Measurements from ENCODE around the gene L3MBTL4. TPM values are rescaled to one million over a fixed set of nuclear protein-coding genes. Genes with fewer than 3 reads are reported as not detected.

L3MBTL4 gene
- total RNA-seq, 1 experiment from 2014 or later, result 1.4 TPM

- Mint-ChIP-seq H3K4me1 (peaks cover 13% of the 10 kb centered on the region), H3K36me3 (no peaks in the 10 kb centered on the region), H3K27ac (no peak overlapping the region), H3K4me3 (no peak overlapping the region), H3K27me3 (ENCODE audit: low read depth) (no peaks in the 10 kb centered on the region), H3K9me3 (no peaks in the 10 kb centered on the region)
- ChIA-PET CTCF (no interaction called here), POLR2A (no interaction called here)
- TF ChIP-seq ZBTB43 (CRISPR knock-in tag; IDR thresholded peaks at IDR 0.05), result no peak
- TF ChIP-seq ATF1 (CRISPR knock-in tag; IDR thresholded peaks at IDR 0.05), result no peak
- no peak for TF ChIP-seq ELF4 (CRISPR knock-in tag; IDR thresholded peaks at IDR 0.05; ENCODE audit: low read depth)
- TF ChIP-seq ZNF219 (CRISPR knock-in tag; IDR thresholded peaks at IDR 0.05; ENCODE audit: borderline replicate concordance), result no peak
- TF ChIP-seq, protein P1, sequence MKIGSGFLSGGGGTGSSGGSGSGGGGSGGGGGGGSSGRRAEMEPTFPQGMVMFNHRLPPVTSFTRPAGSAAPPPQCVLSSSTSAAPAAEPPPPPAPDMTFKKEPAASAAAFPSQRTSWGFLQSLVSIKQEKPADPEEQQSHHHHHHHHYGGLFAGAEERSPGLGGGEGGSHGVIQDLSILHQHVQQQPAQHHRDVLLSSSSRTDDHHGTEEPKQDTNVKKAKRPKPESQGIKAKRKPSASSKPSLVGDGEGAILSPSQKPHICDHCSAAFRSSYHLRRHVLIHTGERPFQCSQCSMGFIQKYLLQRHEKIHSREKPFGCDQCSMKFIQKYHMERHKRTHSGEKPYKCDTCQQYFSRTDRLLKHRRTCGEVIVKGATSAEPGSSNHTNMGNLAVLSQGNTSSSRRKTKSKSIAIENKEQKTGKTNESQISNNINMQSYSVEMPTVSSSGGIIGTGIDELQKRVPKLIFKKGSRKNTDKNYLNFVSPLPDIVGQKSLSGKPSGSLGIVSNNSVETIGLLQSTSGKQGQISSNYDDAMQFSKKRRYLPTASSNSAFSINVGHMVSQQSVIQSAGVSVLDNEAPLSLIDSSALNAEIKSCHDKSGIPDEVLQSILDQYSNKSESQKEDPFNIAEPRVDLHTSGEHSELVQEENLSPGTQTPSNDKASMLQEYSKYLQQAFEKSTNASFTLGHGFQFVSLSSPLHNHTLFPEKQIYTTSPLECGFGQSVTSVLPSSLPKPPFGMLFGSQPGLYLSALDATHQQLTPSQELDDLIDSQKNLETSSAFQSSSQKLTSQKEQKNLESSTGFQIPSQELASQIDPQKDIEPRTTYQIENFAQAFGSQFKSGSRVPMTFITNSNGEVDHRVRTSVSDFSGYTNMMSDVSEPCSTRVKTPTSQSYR (CRISPR knock-in tag; IDR thresholded peaks at IDR 0.05), result no peak
- TF ChIP-seq ZNF263 (CRISPR knock-in tag; IDR thresholded peaks at IDR 0.05; ENCODE audit: low read depth), result no peak
- TF ChIP-seq SP1 (CRISPR knock-in tag; conservative IDR thresholded peaks at IDR 0.05), result no peak
- TF ChIP-seq SMAD4 (CRISPR knock-in tag; IDR thresholded peaks at IDR 0.05), result no peak
- TF ChIP-seq ARID4B (CRISPR knock-in tag; IDR thresholded peaks at IDR 0.05; ENCODE audit: borderline replicate concordance), result no peak
- no peak for TF ChIP-seq FOXP4 (CRISPR knock-in tag; IDR thresholded peaks at IDR 0.05)
- no peak for TF ChIP-seq NR1H2 (CRISPR knock-in tag; IDR thresholded peaks at IDR 0.05)
- no peak for TF ChIP-seq NR3C1 (CRISPR knock-in tag; conservative IDR thresholded peaks at IDR 0.05; ENCODE audit: low read depth)
- no peak for TF ChIP-seq ERG (CRISPR knock-in tag; IDR thresholded peaks at IDR 0.05)
- no peak for TF ChIP-seq HMGA2 (CRISPR knock-in tag; IDR thresholded peaks at IDR 0.05)
- TF ChIP-seq FOXJ3 (CRISPR knock-in tag; IDR thresholded peaks at IDR 0.05; ENCODE audit: borderline replicate concordance), result no peak
- TF ChIP-seq, protein P2, sequence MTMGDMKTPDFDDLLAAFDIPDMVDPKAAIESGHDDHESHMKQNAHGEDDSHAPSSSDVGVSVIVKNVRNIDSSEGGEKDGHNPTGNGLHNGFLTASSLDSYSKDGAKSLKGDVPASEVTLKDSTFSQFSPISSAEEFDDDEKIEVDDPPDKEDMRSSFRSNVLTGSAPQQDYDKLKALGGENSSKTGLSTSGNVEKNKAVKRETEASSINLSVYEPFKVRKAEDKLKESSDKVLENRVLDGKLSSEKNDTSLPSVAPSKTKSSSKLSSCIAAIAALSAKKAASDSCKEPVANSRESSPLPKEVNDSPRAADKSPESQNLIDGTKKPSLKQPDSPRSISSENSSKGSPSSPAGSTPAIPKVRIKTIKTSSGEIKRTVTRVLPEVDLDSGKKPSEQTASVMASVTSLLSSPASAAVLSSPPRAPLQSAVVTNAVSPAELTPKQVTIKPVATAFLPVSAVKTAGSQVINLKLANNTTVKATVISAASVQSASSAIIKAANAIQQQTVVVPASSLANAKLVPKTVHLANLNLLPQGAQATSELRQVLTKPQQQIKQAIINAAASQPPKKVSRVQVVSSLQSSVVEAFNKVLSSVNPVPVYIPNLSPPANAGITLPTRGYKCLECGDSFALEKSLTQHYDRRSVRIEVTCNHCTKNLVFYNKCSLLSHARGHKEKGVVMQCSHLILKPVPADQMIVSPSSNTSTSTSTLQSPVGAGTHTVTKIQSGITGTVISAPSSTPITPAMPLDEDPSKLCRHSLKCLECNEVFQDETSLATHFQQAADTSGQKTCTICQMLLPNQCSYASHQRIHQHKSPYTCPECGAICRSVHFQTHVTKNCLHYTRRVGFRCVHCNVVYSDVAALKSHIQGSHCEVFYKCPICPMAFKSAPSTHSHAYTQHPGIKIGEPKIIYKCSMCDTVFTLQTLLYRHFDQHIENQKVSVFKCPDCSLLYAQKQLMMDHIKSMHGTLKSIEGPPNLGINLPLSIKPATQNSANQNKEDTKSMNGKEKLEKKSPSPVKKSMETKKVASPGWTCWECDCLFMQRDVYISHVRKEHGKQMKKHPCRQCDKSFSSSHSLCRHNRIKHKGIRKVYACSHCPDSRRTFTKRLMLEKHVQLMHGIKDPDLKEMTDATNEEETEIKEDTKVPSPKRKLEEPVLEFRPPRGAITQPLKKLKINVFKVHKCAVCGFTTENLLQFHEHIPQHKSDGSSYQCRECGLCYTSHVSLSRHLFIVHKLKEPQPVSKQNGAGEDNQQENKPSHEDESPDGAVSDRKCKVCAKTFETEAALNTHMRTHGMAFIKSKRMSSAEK (CRISPR knock-in tag; IDR thresholded peaks at IDR 0.05; ENCODE audit: borderline replicate concordance), result no peak
- no peak for TF ChIP-seq JAZF1 (CRISPR knock-in tag; IDR thresholded peaks at IDR 0.05)
- no peak for DNase-seq (ENCODE audit: low spot score)
- no peak for ATAC-seq
Observed at GRCh38 chr18:5986257-5986931, 428.3 kb downstream of the L3MBTL4 start.

All from WTC11 (cell line).